Type B pancreatic cell (in vitro differentiated cells): ENCODE measurements around the gene EIF2B5. TPM values are rescaled to one million over a fixed set of nuclear protein-coding genes. Genes with fewer than 3 reads are reported as not detected.
A peak's percentile ranks its signal among the peaks of the same experiment; 100 is the strongest.

Source experiments
- DNase-seq: peaks from one replicate; pipeline ENCODE4 v3.0.0; 2021; ENCODE audit warnings: mixed read lengths; ENCODE audit not compliant: unreplicated experiment; ENCODE audit errors: extremely low spot score
- H3K27ac Mint-ChIP-seq: 2 replicates; pipeline ENCODE4 v1.8.0; 2021; ENCODE audit warnings: mild to moderate bottlenecking, mixed read lengths
- H3K27me3 Mint-ChIP-seq: 2 replicates; pipeline ENCODE4 v1.8.0; 2021; ENCODE audit warnings: mixed read lengths
- H3K36me3 Mint-ChIP-seq: 2 replicates; pipeline ENCODE4 v1.8.0; 2021; ENCODE audit warnings: mixed read lengths
- H3K4me1 Mint-ChIP-seq: one replicate; pipeline ENCODE4 v1.8.0; 2021; ENCODE audit warnings: mixed read lengths; ENCODE audit not compliant: unreplicated experiment
- H3K4me3 Mint-ChIP-seq: 2 replicates; pipeline ENCODE4 v1.8.0; 2021; ENCODE audit warnings: mild to moderate bottlenecking, mixed read lengths
- H3K9me3 Mint-ChIP-seq: 2 replicates; pipeline ENCODE4 v1.8.0; 2021; ENCODE audit warnings: mixed read lengths
- CTCF ChIP-seq: fragments of 200-600 bp; sonication (generic); conservative IDR thresholded peaks from 2 replicates; pipeline ENCODE4 v1.5.0; 2021; ENCODE audit warnings: antibody characterized with exemption, mild to moderate bottlenecking
- total RNA-seq: library from RNA; stranded (reverse); gene quantifications from 2 replicates; pipeline ENCODE4 v1.2.1, GENCODE V29; 2021; ENCODE audit warnings: low replicate concordance

The EIF2B5 gene
- total RNA-seq, 1 donor from 2014 or later = 43.9 TPM

- DNase-seq = no peak
- Mint-ChIP-seq H3K4me3 (no peak overlapping the region), H3K36me3 (peaks cover 22% of the 10 kb centered on the region), H3K27ac (no peak overlapping the region), H3K4me1 (peaks cover 2% of the 10 kb centered on the region), H3K9me3 (no peaks in the 10 kb centered on the region), H3K27me3 (no peaks in the 10 kb centered on the region)
- no peak for TF ChIP-seq CTCF
Observed at GRCh38 chr3:184166671-184167070, 31.5 kb downstream of the EIF2B5 start.

- H3K4me3 Mint-ChIP-seq = no peak overlapping the region
- peaks cover 26% of the 10 kb centered on the region for H3K36me3 Mint-ChIP-seq
- no peak for TF ChIP-seq CTCF
- no peaks in the 10 kb centered on the region for H3K4me1 Mint-ChIP-seq
- H3K27ac Mint-ChIP-seq = no peak overlapping the region
- DNase-seq = no peak
- H3K9me3 Mint-ChIP-seq = no peaks in the 10 kb centered on the region
- no peaks in the 10 kb centered on the region for H3K27me3 Mint-ChIP-seq
Observed at GRCh38 chr3:184167786-184168185, 32.6 kb downstream of the EIF2B5 start.

GRCh38 chr3:184168363-184169120 lies 33.4 kb downstream of the EIF2B5 start:
- peaks cover 30% of the 10 kb centered on the region for H3K36me3 Mint-ChIP-seq
- no peaks in the 10 kb centered on the region for H3K9me3 Mint-ChIP-seq
- no peak overlapping the region for H3K4me3 Mint-ChIP-seq
- no peak for DNase-seq
- no peaks in the 10 kb centered on the region for H3K4me1 Mint-ChIP-seq
- peak overlapping the region; percentile 43 for H3K27ac Mint-ChIP-seq
- no peaks in the 10 kb centered on the region for H3K27me3 Mint-ChIP-seq
- TF ChIP-seq CTCF = no peak

GRCh38 chr3:184169896-184170875 lies 35.0 kb downstream of the EIF2B5 start:
- H3K4me3 Mint-ChIP-seq = no peak overlapping the region
- H3K36me3 Mint-ChIP-seq = peaks cover 26% of the 10 kb centered on the region
- no peaks in the 10 kb centered on the region for H3K9me3 Mint-ChIP-seq
- H3K27me3 Mint-ChIP-seq = no peaks in the 10 kb centered on the region
- no peak for TF ChIP-seq CTCF
- DNase-seq = no peak
- peaks cover 4% of the 10 kb centered on the region for H3K4me1 Mint-ChIP-seq
- H3K27ac Mint-ChIP-seq = no peak overlapping the region

- H3K4me1 Mint-ChIP-seq = peaks cover 14% of the 10 kb centered on the region
- TF ChIP-seq CTCF = no peak
- no peak overlapping the region for H3K27ac Mint-ChIP-seq
Observed at GRCh38 chr3:184171562-184171961, 36.4 kb downstream of the EIF2B5 start.

More at GRCh38 chr3:184171562-184171961, 36.4 kb downstream of the EIF2B5 start:
- Mint-ChIP-seq H3K4me3 (no peak overlapping the region), H3K9me3 (no peaks in the 10 kb centered on the region), H3K27me3 (no peaks in the 10 kb centered on the region), H3K36me3 (peaks cover 26% of the 10 kb centered on the region)
- no peak for DNase-seq
